HG03025 (cell line): ENCODE results near the gene WNT10A.
"Not testable (repeated sequence)": the region's sequence is repeated elsewhere in the genome, so short reads cannot be mapped to it uniquely, and the experiment has no call there.

Experiments used
- ATAC-seq: cut with Tn5 transposase; IDR thresholded peaks from one replicate; pipeline ENCODE4 v1.9.1; 2021; ENCODE audit warnings: mild to moderate bottlenecking, moderate library complexity; ENCODE audit not compliant: unreplicated experiment, low FRiP score

The WNT10A gene

DNA sequence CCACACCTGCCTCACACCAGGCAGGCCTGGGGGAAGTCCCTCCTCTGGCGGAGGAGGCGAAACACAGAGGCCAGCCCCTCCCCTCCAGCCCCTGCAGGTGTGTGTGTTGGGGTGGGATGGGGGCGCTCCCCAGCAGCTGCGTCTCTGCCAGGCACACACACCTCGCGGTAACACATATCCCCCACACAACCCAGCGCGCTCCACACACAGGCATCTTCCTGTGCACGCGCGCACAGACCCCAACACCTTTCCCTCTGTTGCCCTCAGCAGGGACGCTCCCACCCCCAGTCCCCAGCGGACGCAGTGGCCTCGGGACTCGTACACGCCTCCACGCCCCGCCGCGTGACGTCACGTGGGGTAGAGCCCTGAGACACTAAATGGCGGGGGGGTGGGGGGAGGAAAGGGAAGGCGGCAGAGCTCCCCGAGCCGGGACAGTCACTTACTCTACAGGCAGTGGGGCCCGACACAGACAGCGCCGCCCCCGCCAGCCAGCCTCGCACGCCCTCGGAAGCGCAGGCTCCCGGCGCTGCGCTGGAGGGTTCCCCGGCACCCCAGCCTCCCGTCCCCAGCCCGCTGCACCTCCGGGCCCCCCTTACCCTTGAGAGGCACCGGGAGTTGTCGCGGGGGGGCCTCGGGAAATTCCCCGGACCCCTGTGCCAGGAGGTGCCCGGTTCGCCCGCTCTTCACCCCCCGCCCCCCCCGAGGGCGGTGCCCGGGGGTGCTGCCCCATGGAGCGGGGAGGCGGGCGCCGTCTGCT lies at the start of gene WNT10A:
TSS of gene WNT10A (plus strand) at position 751 of the 757 bp plus-strand sequence. CDS start 144 bp downstream, outside the sequence.
- peak; percentile 59 for ATAC-seq

GRCh38 chr2:218831378-218831990 lies 49.2 kb upstream of the WNT10A start, which contains the start of gene PRKAG3:
Gene PRKAG3 (minus strand): TSS chr2:218831803.
- ATAC-seq, result no peak

DNA sequence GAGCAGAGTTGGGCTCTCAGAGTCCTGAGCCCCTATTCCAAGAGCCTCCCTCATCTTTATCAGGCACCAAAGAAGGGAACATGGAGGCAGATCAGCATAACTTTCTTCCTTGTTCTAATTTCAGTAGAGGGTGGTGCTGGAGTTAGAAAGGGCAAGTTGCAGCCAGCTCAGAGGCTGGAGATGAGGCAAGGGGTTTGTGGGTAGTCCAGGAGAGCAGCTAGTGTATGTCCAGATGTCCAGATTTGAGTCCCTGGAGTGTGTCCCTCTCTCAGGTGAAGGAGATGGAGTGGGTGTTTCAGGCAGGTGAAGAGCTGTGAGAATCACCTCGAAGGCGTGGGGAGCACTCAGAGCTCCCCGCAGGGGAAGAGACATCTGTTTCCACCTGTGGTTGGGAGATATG lies 48.6 kb upstream of the WNT10A start:
- ATAC-seq, result no peak

GRCh38 chr2:218832520-218832919 lies 48.1 kb upstream of the WNT10A start:
- no peak for ATAC-seq

- ATAC-seq, result no peak
These were observed 47.5 kb upstream of the WNT10A start for GRCh38 chr2:218833023-218833609.

DNA sequence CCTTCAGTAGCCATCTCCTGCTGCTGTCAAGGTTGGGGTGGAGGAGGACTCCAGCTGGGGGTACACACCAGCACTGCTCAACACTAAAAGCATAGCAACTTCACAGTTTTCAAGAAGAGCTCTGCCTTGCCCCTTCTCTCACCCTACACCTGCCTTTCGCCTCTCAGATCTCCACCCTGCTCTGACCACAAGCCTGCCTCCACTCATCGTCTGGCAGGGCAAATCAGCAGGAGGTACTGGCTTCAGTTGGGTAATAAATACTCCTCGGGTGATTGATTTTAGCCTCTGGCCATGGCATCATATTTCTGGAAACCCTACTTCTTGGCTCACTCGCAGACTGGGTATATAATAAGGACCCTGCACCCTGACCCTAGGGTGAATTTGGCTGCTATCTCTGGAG lies 46.0 kb upstream of the WNT10A start:
- no peak for ATAC-seq

GRCh38 chr2:218837495-218837894 lies 43.2 kb upstream of the WNT10A start:
- ATAC-seq, result no peak

DNA sequence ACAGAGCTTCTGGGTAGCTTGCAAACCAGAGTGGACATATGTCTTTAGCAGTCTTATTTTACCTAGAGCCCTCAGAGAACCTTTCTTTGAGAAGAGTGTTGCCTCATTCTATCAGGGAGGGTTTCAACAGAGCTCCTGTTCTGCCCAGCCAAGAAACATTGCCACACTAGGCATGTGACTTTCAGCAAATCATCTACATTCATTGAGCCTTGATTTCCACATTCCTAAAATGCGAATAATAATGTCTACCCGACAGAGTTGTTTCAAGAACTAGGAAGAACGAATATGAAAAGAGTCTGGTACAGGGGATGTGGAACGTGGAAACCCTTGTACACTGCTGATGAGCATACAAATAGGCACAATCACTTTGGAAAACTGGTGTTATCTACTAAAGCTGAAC lies 41.2 kb upstream of the WNT10A start:
- no peak for ATAC-seq

DNA sequence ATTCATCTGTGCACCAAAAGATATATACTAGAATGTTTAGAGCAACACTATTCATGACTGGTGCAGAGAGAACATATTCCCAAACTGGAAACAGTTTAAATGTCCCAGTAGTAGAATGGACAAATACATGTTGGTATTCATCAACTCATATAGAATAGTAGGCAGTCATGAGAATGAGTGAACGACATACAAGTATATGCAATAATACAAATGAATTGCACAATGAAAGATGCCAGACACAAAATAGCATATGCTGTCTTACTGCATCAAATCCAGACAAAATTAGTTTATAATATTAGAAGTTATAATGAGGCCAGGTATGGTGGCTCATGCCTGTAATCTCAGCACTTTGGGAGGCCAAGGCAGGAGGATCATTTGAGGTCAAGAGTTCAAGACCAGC lies 40.8 kb upstream of the WNT10A start:
- no peak for ATAC-seq

DNA sequence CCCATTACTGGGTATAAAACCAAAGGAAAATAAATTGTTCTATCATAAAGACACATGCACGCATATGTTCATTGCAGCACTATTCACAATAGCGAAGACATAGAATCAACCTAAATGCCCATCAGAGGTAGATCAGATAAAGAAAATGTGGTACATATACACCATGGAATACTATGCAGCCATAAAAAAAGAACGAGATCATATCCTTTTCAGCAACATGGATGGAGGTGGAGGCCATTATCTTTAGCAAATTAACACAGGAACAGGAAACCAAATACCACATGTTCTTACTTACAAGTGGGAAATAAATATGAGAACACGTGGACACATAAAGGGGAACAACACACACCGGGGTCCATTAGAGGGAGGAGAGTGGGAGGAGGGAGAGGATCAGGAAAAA lies 36.3 kb upstream of the WNT10A start:
- ATAC-seq, result not testable (repeated sequence)

DNA sequence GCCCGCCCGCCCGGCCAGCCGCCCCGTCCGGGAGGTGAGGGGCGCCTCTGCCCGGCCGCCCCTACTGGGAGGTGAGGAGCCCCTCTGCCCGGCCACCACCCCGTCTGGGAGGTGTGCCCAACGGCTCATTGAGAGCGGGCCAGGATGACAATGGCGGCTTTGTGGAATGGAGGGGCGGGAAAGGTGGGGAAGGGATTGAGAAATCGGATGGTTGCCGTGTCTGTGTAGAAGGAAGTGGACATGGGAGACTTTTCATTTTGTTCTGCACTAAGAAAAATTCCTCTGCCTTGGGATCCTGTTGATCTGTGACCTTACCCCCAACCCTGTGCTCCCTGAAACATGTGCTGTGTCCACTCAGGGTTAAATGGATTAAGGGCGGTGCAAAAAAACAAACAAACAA lies 33.7 kb upstream of the WNT10A start:
- not testable (repeated sequence) for ATAC-seq

DNA sequence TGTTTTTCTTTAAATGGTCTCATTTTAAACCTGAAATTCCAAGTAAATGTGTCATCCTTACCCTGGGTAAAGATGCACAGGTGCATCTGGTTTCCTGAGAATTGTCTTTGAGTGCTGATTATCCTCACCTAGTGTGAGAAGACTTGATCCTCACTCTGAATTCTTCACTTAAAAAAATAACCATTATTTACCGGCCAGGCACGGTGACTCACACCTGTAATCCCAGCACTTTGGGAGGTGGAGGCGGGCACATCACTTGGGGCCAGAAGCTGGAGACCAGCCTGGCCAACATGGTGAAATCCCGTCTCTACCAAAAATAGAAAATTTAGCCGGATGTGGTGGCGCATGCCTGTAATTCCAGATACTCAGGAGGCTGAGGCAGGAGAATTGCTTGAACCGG lies 30.9 kb upstream of the WNT10A start:
- no peak for ATAC-seq

GRCh38 chr2:218850796-218851195 lies 29.9 kb upstream of the WNT10A start:
- ATAC-seq, result no peak

DNA sequence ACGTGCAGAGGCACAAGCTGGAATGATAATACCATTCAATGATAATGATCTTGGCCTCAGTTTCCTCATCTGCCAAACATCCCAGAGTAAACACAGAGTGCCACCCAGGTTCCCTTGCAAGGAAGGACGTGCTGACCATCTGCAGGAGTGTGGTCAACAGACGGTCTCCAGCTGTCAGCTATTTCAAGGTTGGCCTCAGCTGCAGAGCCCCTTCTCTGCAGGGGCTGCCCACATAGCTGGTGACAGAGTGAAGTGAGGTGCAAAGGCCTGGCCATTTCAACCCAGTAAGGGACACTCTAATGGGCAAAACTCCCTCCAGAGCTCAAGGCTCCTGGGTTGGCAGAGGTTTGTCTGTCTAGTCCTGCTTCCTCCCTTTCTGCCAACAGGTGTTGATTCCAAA lies 29.4 kb upstream of the WNT10A start:
- ATAC-seq, result no peak

GRCh38 chr2:218852911-218853667 lies 27.6 kb upstream of the WNT10A start:
- ATAC-seq, result no peak

DNA sequence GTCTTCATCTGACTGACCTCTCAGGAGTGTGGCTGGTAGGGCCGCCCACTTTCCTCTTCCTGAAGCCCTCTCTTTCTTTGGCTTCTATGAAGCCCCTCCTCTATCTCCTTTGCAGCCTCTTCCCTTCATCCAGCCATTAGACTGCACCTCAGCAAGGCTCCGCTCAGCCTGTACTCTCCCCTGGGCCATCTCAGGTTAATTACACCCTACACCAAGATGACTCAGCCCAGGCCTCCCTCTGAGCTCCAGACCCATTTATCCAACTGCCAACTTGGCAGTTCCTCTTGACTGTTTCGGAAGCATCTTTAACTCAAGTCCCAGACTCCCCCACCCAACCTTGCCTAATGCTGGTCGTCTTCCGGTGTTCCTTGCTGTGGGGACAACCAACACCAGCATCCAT lies 26.9 kb upstream of the WNT10A start:
- ATAC-seq, result no peak

DNA sequence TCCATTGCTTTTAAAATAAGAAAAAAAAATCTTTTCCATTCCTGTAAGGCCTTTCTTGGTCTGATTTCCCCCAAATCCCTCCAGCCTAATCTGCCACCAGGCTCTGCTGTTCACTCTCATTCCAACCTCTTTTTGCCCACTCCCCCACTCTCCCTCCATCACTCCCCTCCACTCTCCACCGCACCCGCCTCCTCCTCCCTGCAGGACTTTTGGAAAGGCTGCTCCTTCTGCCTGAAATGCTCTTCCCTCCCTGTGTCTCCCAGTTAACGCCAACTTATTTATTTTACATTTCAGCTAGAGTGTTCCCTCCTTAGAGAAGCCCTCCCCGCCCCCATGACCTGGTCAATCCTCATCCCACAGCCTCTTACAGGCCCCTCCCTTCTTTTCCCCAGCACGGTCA lies 25.8 kb upstream of the WNT10A start:
- no peak for ATAC-seq

DNA sequence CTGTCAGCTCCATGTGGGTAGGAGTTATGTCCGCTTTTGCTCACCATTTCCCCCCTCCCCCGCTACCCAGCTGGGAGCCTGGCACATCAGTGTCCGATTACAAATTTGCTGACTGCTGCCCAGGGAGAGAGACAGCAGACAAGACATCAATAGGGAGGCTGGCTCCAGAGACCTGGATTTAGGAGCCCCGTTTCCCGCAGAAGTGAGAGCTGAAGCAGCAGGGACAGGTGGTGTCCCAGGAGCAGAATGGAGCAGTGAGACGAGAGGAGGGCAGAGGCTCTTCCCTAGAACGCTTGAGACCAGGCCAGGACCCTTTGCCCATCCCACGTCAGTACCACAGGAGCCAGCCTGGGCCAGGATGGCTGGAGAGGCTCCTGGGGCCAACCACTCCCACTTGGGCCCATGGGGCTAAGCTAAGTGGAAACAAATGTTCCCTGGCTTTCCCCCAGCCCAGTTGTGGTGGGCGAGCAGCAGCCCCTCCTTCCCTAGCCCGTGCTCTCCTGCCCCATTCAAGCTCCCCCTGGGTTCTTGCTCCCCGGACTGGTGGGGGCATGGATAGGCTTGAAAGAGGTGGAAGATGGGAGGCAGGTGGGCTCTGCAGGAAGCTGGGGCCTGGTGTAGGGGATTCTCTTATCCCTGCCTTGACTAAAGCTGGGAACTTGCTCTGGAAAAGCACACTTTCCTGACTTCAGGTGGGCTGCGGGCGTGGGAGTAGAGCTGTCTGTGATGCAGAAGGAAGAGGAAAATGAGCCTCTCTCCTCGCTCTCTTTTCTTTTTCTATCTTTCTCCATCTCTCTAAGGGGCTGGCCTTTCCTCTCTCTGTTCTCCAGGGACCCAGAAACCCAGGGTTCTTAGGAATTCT lies 25.1 kb upstream of the WNT10A start:
- no peak for ATAC-seq

DNA sequence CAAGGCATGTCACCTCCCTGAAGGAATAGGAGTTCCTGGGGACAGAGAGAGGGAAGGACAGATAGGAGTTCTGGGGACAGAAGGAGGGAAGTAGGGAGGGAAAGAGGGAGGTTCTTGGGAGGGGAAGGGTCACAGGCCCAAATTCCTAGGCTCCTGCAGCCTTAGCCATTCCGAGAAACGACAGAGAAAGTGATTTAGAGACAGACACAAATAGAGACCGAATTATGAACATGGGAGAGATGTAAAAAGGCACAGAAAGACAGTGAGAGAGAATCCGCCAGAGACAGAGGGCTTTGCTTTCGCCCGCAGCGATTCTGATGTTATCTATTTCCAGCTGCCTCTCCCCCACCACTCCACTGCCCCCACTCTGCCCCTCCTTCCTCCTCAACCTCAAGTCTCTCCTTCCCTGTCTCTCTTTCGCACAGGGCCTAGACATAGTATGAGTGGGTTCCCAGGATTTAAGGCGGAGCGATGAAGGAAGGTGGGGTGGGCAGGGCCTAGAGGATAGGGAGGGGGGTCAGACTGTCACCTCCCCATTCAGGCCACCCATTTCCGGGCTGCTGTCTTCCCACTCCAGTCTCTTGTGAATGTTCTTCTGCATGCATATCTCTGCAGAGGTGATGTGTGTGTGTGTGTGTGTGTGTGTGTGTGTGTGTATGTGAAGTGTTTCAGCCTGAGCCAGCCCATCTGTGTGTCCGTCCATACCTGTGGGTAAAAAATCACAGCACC lies 24.3 kb upstream of the WNT10A start:
- no peak for ATAC-seq

- no peak for ATAC-seq
These were observed 23.8 kb upstream of the WNT10A start for GRCh38 chr2:218856896-218857243.
